ENCODE data around the gene NR6A1. TPM values are rescaled to one million over a fixed set of nuclear protein-coding genes. Genes with fewer than 3 reads are reported as not detected.

Gene NR6A1
- total and polyA plus RNA-seq, 2 of the 13 experiments (the other 11 are each of a cell fraction or from before 2014, with no cell fraction given) = 28.1 to 31.5 TPM

DNA sequence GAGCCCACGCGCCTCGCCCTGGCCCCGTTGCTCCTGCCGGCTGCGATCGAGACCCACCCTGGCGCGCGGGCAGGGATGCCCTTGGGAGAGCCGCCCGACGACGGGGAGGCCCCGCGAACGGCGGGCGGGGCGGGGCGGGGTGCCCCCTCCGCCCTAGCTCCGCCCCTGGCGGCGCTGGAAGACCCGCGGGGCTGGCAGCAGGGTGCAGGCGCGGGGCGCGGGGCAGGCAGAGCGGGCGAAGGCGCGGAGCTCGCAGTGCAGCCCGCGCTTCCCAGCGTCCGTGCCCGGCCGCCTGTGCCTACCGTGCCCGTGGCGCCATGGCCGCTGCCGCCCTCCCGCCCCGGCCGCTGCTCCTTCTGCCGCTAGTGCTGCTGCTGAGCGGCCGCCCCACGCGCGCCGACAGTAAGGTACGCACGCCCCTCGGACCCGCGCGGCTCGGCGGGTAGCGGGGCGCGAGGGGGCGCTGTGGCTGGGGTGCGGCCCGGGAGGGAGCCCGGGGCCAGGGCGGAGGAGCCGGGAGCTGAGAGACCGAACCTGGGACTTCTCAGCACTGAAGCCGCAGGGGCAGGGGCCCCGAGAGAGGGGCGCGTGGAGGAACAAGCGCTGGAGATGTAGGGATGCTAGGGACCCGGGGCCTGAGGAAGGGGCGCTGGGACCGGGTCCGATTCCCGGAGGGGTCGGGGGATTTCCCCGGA, 6.0 kb upstream of the NR6A1 start, which contains the start of gene OLFML2A (continued):
- TF ChIP-seq MXD4 (CRISPR knock-in tag; IDR thresholded peaks at IDR 0.05) (no peak), TAF1 (CRISPR knock-in tag; IDR thresholded peaks at IDR 0.05) (no peak), ZNF879 (CRISPR knock-in tag; IDR thresholded peaks at IDR 0.05) (no peak), TMF1 (CRISPR knock-in tag; IDR thresholded peaks at IDR 0.05; ENCODE audit: low read depth) (0 out of 2 replicates have a peak, but pooled peaks have one; percentile 35), ZNF747 (CRISPR knock-in tag; IDR thresholded peaks at IDR 0.05; ENCODE audit: borderline replicate concordance) (no peak), ATF7-NPFF (CRISPR knock-in tag; IDR thresholded peaks at IDR 0.05; ENCODE audit: low read depth) (peak; percentile 46; the same call in 1 of the 2 replicates), ISL2 (CRISPR knock-in tag; IDR thresholded peaks at IDR 0.05) (no peak), BCL6 (CRISPR knock-in tag; IDR thresholded peaks at IDR 0.05) (no peak), ZNF839 (CRISPR knock-in tag; IDR thresholded peaks at IDR 0.05; ENCODE audit: borderline replicate concordance) (no peak), SIN3B (IDR thresholded peaks at IDR 0.05; ENCODE audit: low read length) (no peak), RFX1 (IDR thresholded peaks at IDR 0.05) (no peak), POLR2AphosphoS2 (IDR thresholded peaks at IDR 0.05; ENCODE audit: low read depth, low read length) (no peak), RBM22 (optimal IDR thresholded peaks at IDR 0.05; ENCODE audit: low read length) (no peak), NFE2L2 (IDR thresholded peaks at IDR 0.05; ENCODE audit: low read length) (no peak), SETDB1 (CRISPR knock-in tag; IDR thresholded peaks at IDR 0.05; ENCODE audit: borderline replicate concordance) (no peak), NR3C1 (CRISPR knock-in tag; IDR thresholded peaks at IDR 0.05) (no peak), MEF2D (CRISPR knock-in tag; IDR thresholded peaks at IDR 0.05) (no peak)
- TF ChIP-seq, protein P1, sequence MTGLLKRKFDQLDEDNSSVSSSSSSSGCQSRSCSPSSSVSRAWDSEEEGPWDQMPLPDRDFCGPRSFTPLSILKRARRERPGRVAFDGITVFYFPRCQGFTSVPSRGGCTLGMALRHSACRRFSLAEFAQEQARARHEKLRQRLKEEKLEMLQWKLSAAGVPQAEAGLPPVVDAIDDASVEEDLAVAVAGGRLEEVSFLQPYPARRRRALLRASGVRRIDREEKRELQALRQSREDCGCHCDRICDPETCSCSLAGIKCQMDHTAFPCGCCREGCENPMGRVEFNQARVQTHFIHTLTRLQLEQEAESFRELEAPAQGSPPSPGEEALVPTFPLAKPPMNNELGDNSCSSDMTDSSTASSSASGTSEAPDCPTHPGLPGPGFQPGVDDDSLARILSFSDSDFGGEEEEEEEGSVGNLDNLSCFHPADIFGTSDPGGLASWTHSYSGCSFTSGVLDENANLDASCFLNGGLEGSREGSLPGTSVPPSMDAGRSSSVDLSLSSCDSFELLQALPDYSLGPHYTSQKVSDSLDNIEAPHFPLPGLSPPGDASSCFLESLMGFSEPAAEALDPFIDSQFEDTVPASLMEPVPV (CRISPR knock-in tag; IDR thresholded peaks at IDR 0.05) = no peak
- TF ChIP-seq, protein P2, sequence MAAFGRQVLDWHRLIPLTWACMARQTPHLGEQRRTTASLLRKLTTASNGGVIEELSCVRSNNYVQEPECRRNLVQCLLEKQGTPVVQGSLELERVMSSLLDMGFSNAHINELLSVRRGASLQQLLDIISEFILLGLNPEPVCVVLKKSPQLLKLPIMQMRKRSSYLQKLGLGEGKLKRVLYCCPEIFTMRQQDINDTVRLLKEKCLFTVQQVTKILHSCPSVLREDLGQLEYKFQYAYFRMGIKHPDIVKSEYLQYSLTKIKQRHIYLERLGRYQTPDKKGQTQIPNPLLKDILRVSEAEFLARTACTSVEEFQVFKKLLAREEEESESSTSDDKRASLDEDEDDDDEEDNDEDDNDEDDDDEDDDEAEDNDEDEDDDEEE (CRISPR knock-in tag; IDR thresholded peaks at IDR 0.05) = no peak
- TF ChIP-seq, protein P3, sequence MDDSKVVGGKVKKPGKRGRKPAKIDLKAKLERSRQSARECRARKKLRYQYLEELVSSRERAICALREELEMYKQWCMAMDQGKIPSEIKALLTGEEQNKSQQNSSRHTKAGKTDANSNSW (CRISPR knock-in tag; IDR thresholded peaks at IDR 0.05; ENCODE audit: borderline replicate concordance) = no peak
- TF ChIP-seq, protein P4, sequence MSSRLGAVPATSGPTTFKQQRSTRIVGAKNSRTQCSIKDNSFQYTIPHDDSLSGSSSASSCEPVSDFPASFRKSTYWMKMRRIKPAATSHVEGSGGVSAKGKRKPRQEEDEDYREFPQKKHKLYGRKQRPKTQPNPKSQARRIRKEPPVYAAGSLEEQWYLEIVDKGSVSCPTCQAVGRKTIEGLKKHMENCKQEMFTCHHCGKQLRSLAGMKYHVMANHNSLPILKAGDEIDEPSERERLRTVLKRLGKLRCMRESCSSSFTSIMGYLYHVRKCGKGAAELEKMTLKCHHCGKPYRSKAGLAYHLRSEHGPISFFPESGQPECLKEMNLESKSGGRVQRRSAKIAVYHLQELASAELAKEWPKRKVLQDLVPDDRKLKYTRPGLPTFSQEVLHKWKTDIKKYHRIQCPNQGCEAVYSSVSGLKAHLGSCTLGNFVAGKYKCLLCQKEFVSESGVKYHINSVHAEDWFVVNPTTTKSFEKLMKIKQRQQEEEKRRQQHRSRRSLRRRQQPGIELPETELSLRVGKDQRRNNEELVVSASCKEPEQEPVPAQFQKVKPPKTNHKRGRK (CRISPR knock-in tag; IDR thresholded peaks at IDR 0.05) = no peak
- TF ChIP-seq, protein P5, sequence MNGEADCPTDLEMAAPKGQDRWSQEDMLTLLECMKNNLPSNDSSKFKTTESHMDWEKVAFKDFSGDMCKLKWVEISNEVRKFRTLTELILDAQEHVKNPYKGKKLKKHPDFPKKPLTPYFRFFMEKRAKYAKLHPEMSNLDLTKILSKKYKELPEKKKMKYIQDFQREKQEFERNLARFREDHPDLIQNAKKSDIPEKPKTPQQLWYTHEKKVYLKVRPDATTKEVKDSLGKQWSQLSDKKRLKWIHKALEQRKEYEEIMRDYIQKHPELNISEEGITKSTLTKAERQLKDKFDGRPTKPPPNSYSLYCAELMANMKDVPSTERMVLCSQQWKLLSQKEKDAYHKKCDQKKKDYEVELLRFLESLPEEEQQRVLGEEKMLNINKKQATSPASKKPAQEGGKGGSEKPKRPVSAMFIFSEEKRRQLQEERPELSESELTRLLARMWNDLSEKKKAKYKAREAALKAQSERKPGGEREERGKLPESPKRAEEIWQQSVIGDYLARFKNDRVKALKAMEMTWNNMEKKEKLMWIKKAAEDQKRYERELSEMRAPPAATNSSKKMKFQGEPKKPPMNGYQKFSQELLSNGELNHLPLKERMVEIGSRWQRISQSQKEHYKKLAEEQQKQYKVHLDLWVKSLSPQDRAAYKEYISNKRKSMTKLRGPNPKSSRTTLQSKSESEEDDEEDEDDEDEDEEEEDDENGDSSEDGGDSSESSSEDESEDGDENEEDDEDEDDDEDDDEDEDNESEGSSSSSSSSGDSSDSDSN (CRISPR knock-in tag; IDR thresholded peaks at IDR 0.05) = peak; percentile 54; the same call in 1 of the 2 replicates
- TF ChIP-seq, protein P6, sequence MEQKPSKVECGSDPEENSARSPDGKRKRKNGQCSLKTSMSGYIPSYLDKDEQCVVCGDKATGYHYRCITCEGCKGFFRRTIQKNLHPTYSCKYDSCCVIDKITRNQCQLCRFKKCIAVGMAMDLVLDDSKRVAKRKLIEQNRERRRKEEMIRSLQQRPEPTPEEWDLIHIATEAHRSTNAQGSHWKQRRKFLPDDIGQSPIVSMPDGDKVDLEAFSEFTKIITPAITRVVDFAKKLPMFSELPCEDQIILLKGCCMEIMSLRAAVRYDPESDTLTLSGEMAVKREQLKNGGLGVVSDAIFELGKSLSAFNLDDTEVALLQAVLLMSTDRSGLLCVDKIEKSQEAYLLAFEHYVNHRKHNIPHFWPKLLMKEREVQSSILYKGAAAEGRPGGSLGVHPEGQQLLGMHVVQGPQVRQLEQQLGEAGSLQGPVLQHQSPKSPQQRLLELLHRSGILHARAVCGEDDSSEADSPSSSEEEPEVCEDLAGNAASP (CRISPR knock-in tag; IDR thresholded peaks at IDR 0.05; ENCODE audit: borderline replicate concordance) = no peak
